Lower leg skin (tissue), 4 donors: ENCODE results near the gene MAD2L1. TPM values are rescaled to one million over a fixed set of nuclear protein-coding genes. Genes with fewer than 3 reads are reported as not detected.

Source experiments
- DNase-seq, 2 donors: peaks; one replicate each; pipeline ENCODE4 v3.0.0-alpha.2; 2019; ENCODE audit warnings: low spot score in 2 of 2
- H3K4me3 ChIP-seq: fragments of 200-600 bp; sonication (generic); 2 replicates; pipeline ENCODE4 v1.5.1; 2017; ENCODE audit warnings: mild to moderate bottlenecking, low read depth; ENCODE audit not compliant: poor library complexity, severe bottlenecking
- CTCF ChIP-seq, 3 donors: fragments of 450-650 bp; IDR thresholded peaks; one replicate each; pipeline ENCODE4 v1.5.1; 2016; ENCODE audit warnings: antibody characterized with exemption in 3 of 3, mild to moderate bottlenecking in 3 of 3, moderate library complexity in 2 of 3
- POLR2A ChIP-seq, 2 donors: fragments of 450-650 bp; IDR thresholded peaks; one replicate each; pipeline ENCODE4 v1.6.1; 2016 to 2017; ENCODE audit warnings: antibody characterized with exemption in 2 of 2, mild to moderate bottlenecking in 1 of 2, moderate library complexity in 1 of 2
- WGBS, 2 donors: methylation state at CpG; one replicate each; pipeline ENCODE4 v1.1.5; 2018; 5-methylcytosine and 5-hydroxymethylcytosine counted together
- intact Hi-C: fragments of 100-400 bp; cut with DNase I; formaldehyde crosslinking; loops from one replicate; pipeline ENCODE4 v1.15.0; 2023; ENCODE audit warnings: low total_unique reads
- total RNA-seq, 4 donors: library from RNA; depleted of rRNA; stranded (reverse); fragments of >200 nt; gene quantifications; one replicate each; pipeline ENCODE4 v1.1.0, GENCODE V29; 2016

MAD2L1 gene
- total RNA-seq, result 10 to 100 TPM in 1 of 4 donors, 1 to 10 TPM in 3; 1.6 to 10.1 (median 1.8) TPM

GRCh38 chr4:120066517-120067340 is at the start of gene MAD2L1:
Gene MAD2L1 (minus strand): TSS chr4:120066848. CDS start chr4:120066734, 114 bp downstream.
- intact Hi-C loops, result no loop called here
- 0 to 1% methylated on average over 46 to 58 of the region's 65 CpGs for WGBS, 2 donors
- TF ChIP-seq CTCF (IDR thresholded peaks at IDR 0.05) (no peak), POLR2A (IDR thresholded peaks at IDR 0.05) (peak in 1 of 2 donors; percentile 83)
- peak within 1 kb of the TSS; percentile 53 for H3K4me3 ChIP-seq
- peak; percentile 98 to 100 for DNase-seq

- WGBS, 2 donors, result 97 to 100% methylated on average over 1 of the region's 1 CpG
- intact Hi-C loops, result no loop called here
- TF ChIP-seq CTCF (IDR thresholded peaks at IDR 0.05) (no peak), POLR2A (IDR thresholded peaks at IDR 0.05) (no peak)
- no peak for DNase-seq
- no peak overlapping the region for H3K4me3 ChIP-seq
Observed at GRCh38 chr4:120111745-120112144, 45.1 kb upstream of the MAD2L1 start.

GRCh38 chr4:120109406-120109805 is 42.8 kb upstream of the MAD2L1 start:
- DNase-seq, result no peak
- intact Hi-C loops, result no loop called here
- TF ChIP-seq CTCF (IDR thresholded peaks at IDR 0.05) (no peak), POLR2A (IDR thresholded peaks at IDR 0.05) (no peak)
- no peak overlapping the region for H3K4me3 ChIP-seq

- no peak for DNase-seq
- intact Hi-C loops, result no loop called here
- no peak overlapping the region for H3K4me3 ChIP-seq
- 88 to 97% methylated on average over 1 of the region's 1 CpG for WGBS, 2 donors
- TF ChIP-seq CTCF (IDR thresholded peaks at IDR 0.05) (no peak), POLR2A (IDR thresholded peaks at IDR 0.05) (no peak)
Observed at GRCh38 chr4:120105472-120105871, 38.8 kb upstream of the MAD2L1 start.

GRCh38 chr4:120096508-120097297 is 30.1 kb upstream of the MAD2L1 start:
- H3K4me3 ChIP-seq, result no peak overlapping the region
- intact Hi-C loops, result loop anchor here (2.0 kb wide), 1 partner anchor 46 kb away; no protein-coding TSS in a partner anchor
- WGBS, 2 donors, result 68 to 69% methylated on average over 2 of the region's 2 CpGs
- TF ChIP-seq POLR2A (IDR thresholded peaks at IDR 0.05) (no peak), CTCF (IDR thresholded peaks at IDR 0.05) (no peak)
- no peak for DNase-seq
